HCT116 (cell line): ENCODE results near the gene SYF2.

Source experiments
- CBX3 ChIP-seq: IDR thresholded peaks from 2 replicates; pipeline ENCODE4 v1.6.1; 2012; ENCODE audit warnings: low read depth
- CEBPB ChIP-seq: IDR thresholded peaks from 2 replicates; pipeline ENCODE4 v1.6.1; 2012; ENCODE audit warnings: low read depth
- EGR1 ChIP-seq: IDR thresholded peaks from 2 replicates; pipeline ENCODE4 v1.6.1; 2012; ENCODE audit warnings: low read depth
- EZH2 ChIP-seq: fragments of 200-600 bp; sonication (generic); IDR thresholded peaks from 2 replicates; pipeline ENCODE4 v1.6.1; 2017; ENCODE audit warnings: antibody characterized with exemption, mixed run types
- EZH2phosphoT487 ChIP-seq: fragments of 200-600 bp; IDR thresholded peaks from 2 replicates; pipeline ENCODE4 v1.6.1; 2018; ENCODE audit warnings: antibody characterized with exemption, borderline replicate concordance
- JUND ChIP-seq: IDR thresholded peaks from 2 replicates; pipeline ENCODE4 v1.6.1; 2012
- POLR2A ChIP-seq: IDR thresholded peaks from 2 replicates; pipeline ENCODE4 v1.7.0; 2011; ENCODE audit warnings: borderline replicate concordance; ENCODE audit not compliant: insufficient read depth, insufficient read length; ENCODE audit errors: extremely low read depth
- RAD21 ChIP-seq: IDR thresholded peaks from 2 replicates; pipeline ENCODE4 v1.6.1; 2012; ENCODE audit warnings: low read depth, mild to moderate bottlenecking
- SIN3A ChIP-seq: IDR thresholded peaks from 2 replicates; pipeline ENCODE4 v1.6.1; 2012; ENCODE audit warnings: low read depth
- SRF ChIP-seq: IDR thresholded peaks from 2 replicates; pipeline ENCODE4 v1.6.1; 2012; ENCODE audit warnings: low read depth
- YY1 ChIP-seq: IDR thresholded peaks from 2 replicates; pipeline ENCODE4 v1.6.1; 2011; ENCODE audit warnings: low read length, low read depth, moderate library complexity, mild to moderate bottlenecking; ENCODE audit not compliant: insufficient replicate concordance; ENCODE audit errors: extremely low read depth
- TF ChIP-seq, protein P1 (sequence below), 3 experiments: fragments of 200-600 bp in 1 of 3; sonication (generic) in 1 of 3; IDR thresholded peaks in 2 of 3; conservative IDR thresholded peaks in 1 of 3; 2 replicates each; pipeline ENCODE4 v1.5.1; 2012 to 2017; ENCODE audit warnings: low read depth in 2 of 3, low read length in 2 of 3, antibody characterized with exemption in 1 of 3, borderline replicate concordance in 1 of 3, control low read depth in 1 of 3, mild to moderate bottlenecking in 1 of 3, mixed read lengths in 1 of 3, mixed run types in 1 of 3, moderate library complexity in 1 of 3; ENCODE audit not compliant: insufficient read depth in 1 of 3
- TF ChIP-seq, protein P2 (sequence below): IDR thresholded peaks from 2 replicates; pipeline ENCODE4 v1.6.1; 2012
- TF ChIP-seq, protein P3 (sequence below): IDR thresholded peaks from 2 replicates; pipeline ENCODE4 v1.6.1; 2011; ENCODE audit warnings: mild to moderate bottlenecking, low read length, moderate library complexity; ENCODE audit not compliant: insufficient replicate concordance; ENCODE audit errors: extremely low read depth

DNA sequence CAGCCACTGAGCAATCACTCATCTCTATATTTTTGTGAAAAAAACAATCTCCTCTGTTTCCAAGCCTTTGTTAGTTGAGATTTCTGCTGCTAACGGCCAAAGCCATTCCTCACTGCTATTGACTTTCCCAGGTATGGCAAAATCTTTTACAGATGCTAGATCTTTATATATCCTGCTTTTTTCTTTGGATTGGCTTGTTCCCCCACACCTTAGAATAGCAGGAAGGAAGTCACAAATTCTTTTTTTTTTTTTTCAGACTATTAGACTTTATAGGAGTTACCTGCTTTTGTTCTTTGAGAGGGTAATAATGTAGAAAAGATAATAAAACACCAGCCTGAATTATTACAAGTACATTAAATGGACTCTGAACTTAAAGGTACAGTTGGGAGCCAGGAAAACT lies 24.2 kb downstream of the SYF2 start:
- TF ChIP-seq CEBPB (no peak), EZH2 (no peak), EGR1 (no peak), YY1 (no peak), JUND (no peak), EZH2phosphoT487 (no peak), SRF (no peak), POLR2A (no peak), RAD21 (no peak), CBX3 (no peak), SIN3A (no peak)
- TF ChIP-seq, protein P1, sequence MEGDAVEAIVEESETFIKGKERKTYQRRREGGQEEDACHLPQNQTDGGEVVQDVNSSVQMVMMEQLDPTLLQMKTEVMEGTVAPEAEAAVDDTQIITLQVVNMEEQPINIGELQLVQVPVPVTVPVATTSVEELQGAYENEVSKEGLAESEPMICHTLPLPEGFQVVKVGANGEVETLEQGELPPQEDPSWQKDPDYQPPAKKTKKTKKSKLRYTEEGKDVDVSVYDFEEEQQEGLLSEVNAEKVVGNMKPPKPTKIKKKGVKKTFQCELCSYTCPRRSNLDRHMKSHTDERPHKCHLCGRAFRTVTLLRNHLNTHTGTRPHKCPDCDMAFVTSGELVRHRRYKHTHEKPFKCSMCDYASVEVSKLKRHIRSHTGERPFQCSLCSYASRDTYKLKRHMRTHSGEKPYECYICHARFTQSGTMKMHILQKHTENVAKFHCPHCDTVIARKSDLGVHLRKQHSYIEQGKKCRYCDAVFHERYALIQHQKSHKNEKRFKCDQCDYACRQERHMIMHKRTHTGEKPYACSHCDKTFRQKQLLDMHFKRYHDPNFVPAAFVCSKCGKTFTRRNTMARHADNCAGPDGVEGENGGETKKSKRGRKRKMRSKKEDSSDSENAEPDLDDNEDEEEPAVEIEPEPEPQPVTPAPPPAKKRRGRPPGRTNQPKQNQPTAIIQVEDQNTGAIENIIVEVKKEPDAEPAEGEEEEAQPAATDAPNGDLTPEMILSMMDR (IDR thresholded peaks at IDR 0.05 in 2 of 3, conservative IDR thresholded peaks at IDR 0.05 in 1 of 3; ENCODE audit: borderline replicate concordance in 1 of 3, insufficient read depth in 1 of 3, low read depth in 2 of 3, low read length in 2 of 3), result no peak
- TF ChIP-seq, protein P2, sequence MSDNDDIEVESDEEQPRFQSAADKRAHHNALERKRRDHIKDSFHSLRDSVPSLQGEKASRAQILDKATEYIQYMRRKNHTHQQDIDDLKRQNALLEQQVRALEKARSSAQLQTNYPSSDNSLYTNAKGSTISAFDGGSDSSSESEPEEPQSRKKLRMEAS, result no peak
- TF ChIP-seq, protein P3, sequence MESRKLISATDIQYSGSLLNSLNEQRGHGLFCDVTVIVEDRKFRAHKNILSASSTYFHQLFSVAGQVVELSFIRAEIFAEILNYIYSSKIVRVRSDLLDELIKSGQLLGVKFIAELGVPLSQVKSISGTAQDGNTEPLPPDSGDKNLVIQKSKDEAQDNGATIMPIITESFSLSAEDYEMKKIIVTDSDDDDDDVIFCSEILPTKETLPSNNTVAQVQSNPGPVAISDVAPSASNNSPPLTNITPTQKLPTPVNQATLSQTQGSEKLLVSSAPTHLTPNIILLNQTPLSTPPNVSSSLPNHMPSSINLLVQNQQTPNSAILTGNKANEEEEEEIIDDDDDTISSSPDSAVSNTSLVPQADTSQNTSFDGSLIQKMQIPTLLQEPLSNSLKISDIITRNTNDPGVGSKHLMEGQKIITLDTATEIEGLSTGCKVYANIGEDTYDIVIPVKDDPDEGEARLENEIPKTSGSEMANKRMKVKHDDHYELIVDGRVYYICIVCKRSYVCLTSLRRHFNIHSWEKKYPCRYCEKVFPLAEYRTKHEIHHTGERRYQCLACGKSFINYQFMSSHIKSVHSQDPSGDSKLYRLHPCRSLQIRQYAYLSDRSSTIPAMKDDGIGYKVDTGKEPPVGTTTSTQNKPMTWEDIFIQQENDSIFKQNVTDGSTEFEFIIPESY, result no peak
